ENCODE data around the gene ZNF397.
A peak's percentile ranks its signal among the peaks of the same experiment; 100 is the strongest.

ZNF397 gene

DNA sequence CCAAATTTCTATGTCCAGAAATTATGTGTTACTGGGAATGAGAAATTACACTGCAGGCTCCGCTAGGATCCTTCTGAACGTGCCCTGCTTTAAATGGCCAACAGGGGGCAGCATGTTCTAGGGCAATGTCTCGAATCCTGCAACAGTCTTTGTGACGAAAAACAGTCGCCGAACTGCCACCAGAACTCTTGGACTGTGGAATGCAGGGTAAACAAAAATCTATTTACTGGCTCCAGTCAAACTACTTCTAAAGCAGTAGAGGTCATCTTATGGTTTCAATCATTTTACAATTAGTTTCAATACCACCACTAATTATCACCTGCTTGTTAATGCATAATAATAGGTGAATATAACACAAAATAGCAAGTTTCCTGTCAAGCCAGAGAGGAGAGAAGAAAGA, 9.8 kb upstream of the ZNF397 start:
- Histone ChIP-seq H3K9ac (ENCODE audit: low read length) (no peak overlapping the region), H3F3A (ENCODE audit: insufficient read depth, low read length) (no peaks in the 10 kb centered on the region), H3K9me2 (ENCODE audit: low read depth, low read length) (no peaks in the 10 kb centered on the region), H4K20me1 (ENCODE audit: insufficient read depth, low read length) (no peaks in the 10 kb centered on the region), H3K36me3 (ENCODE audit: insufficient read depth, low read length) (no peaks in the 10 kb centered on the region), H3K4me2 (ENCODE audit: low read length) (peak overlapping the region; percentile 54), H3K27me3 (ENCODE audit: insufficient read depth, low read length) (no peaks in the 10 kb centered on the region), H3K79me2 (ENCODE audit: insufficient read depth, low read length) (no peaks in the 10 kb centered on the region), H3K9me3 (ENCODE audit: low read length) (no peaks in the 10 kb centered on the region), H2AFZ (ENCODE audit: low read length) (no peak overlapping the region), H3K4me3 (ENCODE audit: low read depth, low read length, poor library complexity, severe bottlenecking) (no peak overlapping the region), H3K4me1 (ENCODE audit: insufficient read depth, low read length, severe bottlenecking) (peaks cover 3% of the 10 kb centered on the region), H3K27ac (ENCODE audit: low read depth, low read length, poor library complexity, severe bottlenecking) (no peak overlapping the region)
- TF ChIP-seq, protein P1, sequence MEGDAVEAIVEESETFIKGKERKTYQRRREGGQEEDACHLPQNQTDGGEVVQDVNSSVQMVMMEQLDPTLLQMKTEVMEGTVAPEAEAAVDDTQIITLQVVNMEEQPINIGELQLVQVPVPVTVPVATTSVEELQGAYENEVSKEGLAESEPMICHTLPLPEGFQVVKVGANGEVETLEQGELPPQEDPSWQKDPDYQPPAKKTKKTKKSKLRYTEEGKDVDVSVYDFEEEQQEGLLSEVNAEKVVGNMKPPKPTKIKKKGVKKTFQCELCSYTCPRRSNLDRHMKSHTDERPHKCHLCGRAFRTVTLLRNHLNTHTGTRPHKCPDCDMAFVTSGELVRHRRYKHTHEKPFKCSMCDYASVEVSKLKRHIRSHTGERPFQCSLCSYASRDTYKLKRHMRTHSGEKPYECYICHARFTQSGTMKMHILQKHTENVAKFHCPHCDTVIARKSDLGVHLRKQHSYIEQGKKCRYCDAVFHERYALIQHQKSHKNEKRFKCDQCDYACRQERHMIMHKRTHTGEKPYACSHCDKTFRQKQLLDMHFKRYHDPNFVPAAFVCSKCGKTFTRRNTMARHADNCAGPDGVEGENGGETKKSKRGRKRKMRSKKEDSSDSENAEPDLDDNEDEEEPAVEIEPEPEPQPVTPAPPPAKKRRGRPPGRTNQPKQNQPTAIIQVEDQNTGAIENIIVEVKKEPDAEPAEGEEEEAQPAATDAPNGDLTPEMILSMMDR (IDR thresholded peaks at IDR 0.05; ENCODE audit: low read length): peak; percentile 89
- no peak for TF ChIP-seq EZH2 (IDR thresholded peaks at IDR 0.05; ENCODE audit: borderline replicate concordance, low read length)

DNA sequence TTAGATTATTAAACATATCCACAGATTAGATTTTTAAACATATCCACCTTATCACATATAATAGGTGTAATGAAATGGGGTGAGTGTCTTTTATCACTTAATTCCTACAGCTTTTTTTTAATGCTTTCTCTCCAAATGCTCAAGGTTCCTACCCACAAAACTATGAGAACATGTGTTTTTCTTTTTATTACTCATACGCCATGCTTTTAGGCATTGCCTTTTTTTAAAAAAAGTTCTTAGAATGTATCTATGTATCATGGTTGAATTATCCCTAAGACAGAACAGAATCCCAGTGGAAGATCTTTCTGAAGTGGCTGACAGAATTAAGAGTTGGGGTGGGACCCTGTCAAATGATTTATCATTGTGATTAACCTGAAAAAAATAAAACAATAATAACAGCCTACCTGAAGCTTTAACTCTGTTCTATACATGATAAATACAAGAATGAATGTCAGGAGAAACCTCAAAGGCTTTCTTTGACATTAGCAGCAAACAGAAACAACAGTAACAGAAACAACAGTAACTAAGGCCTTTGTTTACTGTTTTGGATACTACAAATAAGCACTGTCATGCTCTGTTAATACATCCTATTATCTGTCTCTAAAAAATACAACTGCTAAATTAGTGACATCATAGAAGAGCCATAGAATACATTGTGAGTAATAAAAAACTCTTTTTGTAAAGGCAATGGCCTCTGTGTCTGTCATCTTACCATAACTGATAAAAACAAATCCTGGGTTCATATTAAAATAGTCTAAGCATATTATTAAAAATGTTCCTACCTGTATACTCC, 4.1 kb upstream of the ZNF397 start:
- Histone ChIP-seq H3K4me3 (ENCODE audit: low read depth, low read length, poor library complexity, severe bottlenecking) (no peak overlapping the region), H3K27ac (ENCODE audit: low read depth, low read length, poor library complexity, severe bottlenecking) (no peak overlapping the region), H3K4me1 (ENCODE audit: insufficient read depth, low read length, severe bottlenecking) (peaks cover 9% of the 10 kb centered on the region), H3K9me2 (ENCODE audit: low read depth, low read length) (no peaks in the 10 kb centered on the region), H3K4me2 (ENCODE audit: low read length) (no peak overlapping the region), H3K27me3 (ENCODE audit: insufficient read depth, low read length) (no peaks in the 10 kb centered on the region), H4K20me1 (ENCODE audit: insufficient read depth, low read length) (no peaks in the 10 kb centered on the region), H2AFZ (ENCODE audit: low read length) (no peak overlapping the region), H3K79me2 (ENCODE audit: insufficient read depth, low read length) (no peaks in the 10 kb centered on the region), H3K9me3 (ENCODE audit: low read length) (no peaks in the 10 kb centered on the region), H3K9ac (ENCODE audit: low read length) (no peak overlapping the region), H3F3A (ENCODE audit: insufficient read depth, low read length) (no peaks in the 10 kb centered on the region), H3K36me3 (ENCODE audit: insufficient read depth, low read length) (no peaks in the 10 kb centered on the region)
- TF ChIP-seq, protein P1 (IDR thresholded peaks at IDR 0.05; ENCODE audit: low read length): no peak
- TF ChIP-seq EZH2 (IDR thresholded peaks at IDR 0.05; ENCODE audit: borderline replicate concordance, low read length): no peak

DNA sequence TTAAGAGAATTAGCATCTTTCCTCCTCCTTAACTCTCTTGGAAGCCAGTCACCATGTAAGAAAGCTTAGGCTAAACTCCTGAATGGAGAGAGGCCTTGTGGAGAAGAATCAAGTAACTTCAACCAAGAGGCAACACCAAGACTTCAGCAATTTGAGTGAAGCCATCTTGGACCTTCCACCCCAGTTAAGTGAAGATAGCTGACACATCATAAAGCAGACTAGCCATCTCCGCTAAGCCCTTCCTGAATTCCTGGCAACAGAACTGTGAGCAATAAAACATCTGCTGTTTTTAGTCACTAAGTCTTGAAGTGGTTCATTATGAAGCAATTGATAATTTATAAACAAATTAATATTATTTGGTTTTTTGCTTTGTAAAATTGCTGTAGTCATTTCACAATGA, 1.5 kb upstream of the ZNF397 start:
- Histone ChIP-seq H3K4me1 (ENCODE audit: insufficient read depth, low read length, severe bottlenecking) (peaks cover 12% of the 10 kb centered on the region), H3K4me2 (ENCODE audit: low read length) (no peak overlapping the region), H3K9me3 (ENCODE audit: low read length) (peaks cover 21% of the 10 kb centered on the region), H2AFZ (ENCODE audit: low read length) (peak overlapping the region; percentile 71; the same call in 1 of the 2 replicates), H4K20me1 (ENCODE audit: insufficient read depth, low read length) (no peaks in the 10 kb centered on the region), H3K79me2 (ENCODE audit: insufficient read depth, low read length) (peaks cover 6% of the 10 kb centered on the region; the same call in 1 of the 2 replicates), H3F3A (ENCODE audit: insufficient read depth, low read length) (no peaks in the 10 kb centered on the region), H3K36me3 (ENCODE audit: insufficient read depth, low read length) (peaks cover 24% of the 10 kb centered on the region), H3K4me3 (ENCODE audit: low read depth, low read length, poor library complexity, severe bottlenecking) (no peak overlapping the region), H3K9ac (ENCODE audit: low read length) (no peak overlapping the region), H3K27ac (ENCODE audit: low read depth, low read length, poor library complexity, severe bottlenecking) (no peak overlapping the region), H3K9me2 (ENCODE audit: low read depth, low read length) (no peaks in the 10 kb centered on the region), H3K27me3 (ENCODE audit: insufficient read depth, low read length) (no peaks in the 10 kb centered on the region)
- TF ChIP-seq, protein P1 (IDR thresholded peaks at IDR 0.05; ENCODE audit: low read length): no peak
- TF ChIP-seq EZH2 (IDR thresholded peaks at IDR 0.05; ENCODE audit: borderline replicate concordance, low read length): no peak
